ENCODE data around the gene KNCN. TPM values are rescaled to one million over a fixed set of nuclear protein-coding genes. Genes with fewer than 3 reads are reported as not detected.

Gene KNCN
- total and polyA plus RNA-seq, 10 donors: not detected

DNA sequence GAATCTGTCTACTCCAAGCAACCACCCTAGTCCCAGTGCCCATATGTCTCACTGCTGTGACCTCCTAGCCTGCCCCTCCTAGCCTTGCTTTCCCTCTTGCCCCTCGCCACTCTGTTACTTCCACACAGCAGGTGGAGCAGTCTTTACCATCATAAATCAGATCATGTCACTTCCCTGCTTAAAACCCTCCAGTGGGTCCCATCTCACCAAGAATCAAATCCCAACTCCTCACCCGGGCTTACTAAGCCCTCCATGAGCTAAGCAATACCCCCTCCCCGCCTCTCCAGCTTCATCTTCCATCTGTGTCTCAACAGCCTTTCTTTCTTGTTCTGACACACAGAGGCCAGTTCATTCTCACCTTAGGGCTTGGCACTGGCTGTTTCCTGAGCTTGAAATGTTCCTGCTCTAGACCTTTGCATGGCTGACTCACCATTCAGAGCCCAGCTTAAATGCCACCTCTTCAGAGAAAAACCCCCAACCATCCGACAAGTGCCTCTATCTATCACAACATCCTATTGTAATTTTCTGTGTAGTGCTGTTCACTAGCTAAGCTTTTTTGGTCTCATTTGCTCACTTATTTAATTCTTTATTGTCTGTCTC is 22.3 kb downstream of the KNCN start:
- Histone ChIP-seq H3K9me3 (no peaks in the 10 kb centered on the region), H3K36me3 (no peaks in the 10 kb centered on the region), H3K27ac (no peak overlapping the region), H3K4me1 (peaks cover 0 to 19% (median 10%) of the 10 kb centered on the region in 6 donors), H3K4me3 (no peak overlapping the region), H3K27me3 (replicated peaks in 1 of 7) (peaks cover 0 to 98% (median 18%) of the 10 kb centered on the region in 7 donors)
- TF ChIP-seq, protein P1, sequence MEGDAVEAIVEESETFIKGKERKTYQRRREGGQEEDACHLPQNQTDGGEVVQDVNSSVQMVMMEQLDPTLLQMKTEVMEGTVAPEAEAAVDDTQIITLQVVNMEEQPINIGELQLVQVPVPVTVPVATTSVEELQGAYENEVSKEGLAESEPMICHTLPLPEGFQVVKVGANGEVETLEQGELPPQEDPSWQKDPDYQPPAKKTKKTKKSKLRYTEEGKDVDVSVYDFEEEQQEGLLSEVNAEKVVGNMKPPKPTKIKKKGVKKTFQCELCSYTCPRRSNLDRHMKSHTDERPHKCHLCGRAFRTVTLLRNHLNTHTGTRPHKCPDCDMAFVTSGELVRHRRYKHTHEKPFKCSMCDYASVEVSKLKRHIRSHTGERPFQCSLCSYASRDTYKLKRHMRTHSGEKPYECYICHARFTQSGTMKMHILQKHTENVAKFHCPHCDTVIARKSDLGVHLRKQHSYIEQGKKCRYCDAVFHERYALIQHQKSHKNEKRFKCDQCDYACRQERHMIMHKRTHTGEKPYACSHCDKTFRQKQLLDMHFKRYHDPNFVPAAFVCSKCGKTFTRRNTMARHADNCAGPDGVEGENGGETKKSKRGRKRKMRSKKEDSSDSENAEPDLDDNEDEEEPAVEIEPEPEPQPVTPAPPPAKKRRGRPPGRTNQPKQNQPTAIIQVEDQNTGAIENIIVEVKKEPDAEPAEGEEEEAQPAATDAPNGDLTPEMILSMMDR (IDR thresholded peaks at IDR 0.05 in 8 of 11, conservative IDR thresholded peaks at IDR 0.05 in 3 of 11): no peak
- TF ChIP-seq POLR2AphosphoS5 (IDR thresholded peaks at IDR 0.05): no peak
- no peak for TF ChIP-seq POLR2A (IDR thresholded peaks at IDR 0.05)
- intact Hi-C loops (cut with DNase I; ENCODE audit: low total_unique reads): loop anchor here (2.0 to 5.0 kb wide), 2 partner anchors 84 to 198 kb away; no protein-coding TSS in a partner anchor
- no peak for DNase-seq
- 52 to 68% (median 67%) methylated on average over 4 of the region's 4 CpGs for WGBS, 5 donors

DNA sequence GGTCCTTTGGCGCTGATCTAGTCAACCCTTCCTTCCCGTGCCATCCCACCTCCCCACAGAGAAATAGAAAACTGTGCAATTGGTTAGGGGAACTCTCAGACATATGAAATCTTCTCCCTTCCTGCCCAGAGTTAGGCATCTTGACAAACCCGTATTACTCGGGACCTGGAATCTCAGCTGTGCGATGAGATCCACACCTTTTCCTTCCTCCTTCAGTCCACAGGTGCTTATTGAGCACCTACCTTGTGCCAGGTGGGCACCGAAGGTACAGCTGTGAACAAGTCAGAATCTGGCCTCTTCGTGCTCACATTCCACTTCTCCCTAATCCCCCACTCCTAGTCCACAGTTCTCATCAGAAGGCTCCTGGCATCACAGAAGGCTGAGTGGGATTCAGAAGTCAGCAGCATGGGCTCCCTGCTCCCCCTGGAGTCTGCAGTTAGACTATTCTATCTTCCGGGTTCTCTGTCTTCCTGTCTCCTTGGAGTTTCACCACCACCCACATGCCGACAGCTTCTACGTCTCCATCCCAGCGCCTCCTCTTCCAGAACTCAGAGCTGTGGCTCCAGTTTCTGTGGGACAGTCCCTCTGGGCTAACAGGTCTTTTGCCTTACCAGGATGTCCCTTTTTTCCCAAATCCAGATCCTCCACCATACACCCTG is 23.0 kb downstream of the KNCN start:
- Histone ChIP-seq H3K4me3 (no peak overlapping the region), H3K9me3 (no peaks in the 10 kb centered on the region), H3K36me3 (no peaks in the 10 kb centered on the region), H3K4me1 (peaks cover 0 to 14% (median 7%) of the 10 kb centered on the region in 6 donors), H3K27me3 (replicated peaks in 1 of 7) (peaks cover 0 to 93% (median 16%) of the 10 kb centered on the region in 7 donors), H3K27ac (no peak overlapping the region)
- intact Hi-C loops (cut with DNase I; ENCODE audit: low total_unique reads): loop anchor here (2.0 to 5.0 kb wide), 2 partner anchors 84 to 199 kb away; no protein-coding TSS in a partner anchor
- no peak for DNase-seq
- TF ChIP-seq POLR2A (IDR thresholded peaks at IDR 0.05) (no peak), POLR2AphosphoS5 (IDR thresholded peaks at IDR 0.05) (no peak)
- TF ChIP-seq, protein P1 (IDR thresholded peaks at IDR 0.05 in 8 of 11, conservative IDR thresholded peaks at IDR 0.05 in 3 of 11): peak in 6 of 11 experiments; percentile 3 to 58 (median 20)
- WGBS, 5 donors: 33 to 43% (median 35%) methylated on average over 11 of the region's 11 CpGs

DNA sequence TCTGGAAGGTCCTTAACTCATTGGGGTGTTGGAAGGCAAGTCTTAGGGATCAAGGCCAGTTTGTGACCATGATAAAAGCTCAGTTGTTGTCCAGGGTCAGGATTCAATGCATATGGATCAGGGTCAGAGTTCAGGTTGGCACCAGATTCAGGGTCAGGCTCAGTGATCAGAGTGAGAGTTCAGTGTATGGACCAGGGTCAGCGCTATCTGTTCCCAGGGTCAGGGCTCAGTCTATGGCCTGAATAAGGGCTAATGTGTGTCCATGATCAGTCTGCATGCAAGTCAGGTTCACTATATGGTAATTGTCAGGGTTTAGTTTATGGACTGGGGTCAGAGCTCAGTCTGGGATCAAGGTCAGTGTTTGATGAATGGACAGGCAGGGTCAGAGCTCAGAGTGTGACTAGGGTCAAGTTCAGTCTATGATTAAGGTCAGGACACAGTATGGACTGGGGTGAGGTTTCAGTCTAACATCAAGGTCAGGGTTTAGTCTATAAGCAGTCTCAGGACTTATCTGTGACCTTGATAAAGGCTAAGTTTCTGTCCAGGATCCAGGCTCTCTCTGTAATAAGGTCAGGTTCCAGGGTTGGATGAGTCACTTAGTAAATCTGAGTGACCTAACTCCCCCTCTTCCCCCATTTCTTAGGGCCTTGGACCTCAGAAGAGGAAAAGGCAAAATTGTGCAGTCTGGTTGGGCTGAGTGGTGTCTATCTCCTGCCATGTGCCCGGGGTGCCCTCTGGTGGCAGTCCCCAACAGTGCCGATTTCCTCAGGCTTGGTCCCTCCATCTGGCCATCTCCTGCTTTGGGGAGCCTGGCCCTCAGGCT is 23.8 kb downstream of the KNCN start:
- no peak for TF ChIP-seq POLR2AphosphoS5 (IDR thresholded peaks at IDR 0.05)
- TF ChIP-seq, protein P1 (IDR thresholded peaks at IDR 0.05 in 8 of 11, conservative IDR thresholded peaks at IDR 0.05 in 3 of 11): peak; percentile 44 to 93 (median 85)
- Histone ChIP-seq H3K36me3 (no peaks in the 10 kb centered on the region), H3K9me3 (no peaks in the 10 kb centered on the region), H3K27me3 (replicated peaks in 1 of 7) (peaks cover 0 to 86% (median 13%) of the 10 kb centered on the region in 7 donors), H3K27ac (no peak overlapping the region), H3K4me1 (peaks cover 0 to 12% (median 2%) of the 10 kb centered on the region in 6 donors), H3K4me3 (no peak overlapping the region)
- 27 to 33% (median 30%) methylated on average over 3 of the region's 3 CpGs for WGBS, 5 donors
- intact Hi-C loops (cut with DNase I; ENCODE audit: low total_unique reads): loop anchor here (2.0 to 5.0 kb wide), 2 partner anchors 83 to 200 kb away; no protein-coding TSS in a partner anchor
- DNase-seq: peak; percentile 89

All from spleen (tissue), 11 donors.